VCaP (cell line): ENCODE data around the gene LIPM.

Source experiments
- H3K27ac ChIP-seq: fragments of 450-650 bp; 2 replicates; pipeline ENCODE4 v1.5.1; 2017
- TF ChIP-seq, protein P1 (sequence below): fragments of 450-650 bp; conservative IDR thresholded peaks from 2 replicates; pipeline ENCODE4 v1.5.1; 2017; ENCODE audit warnings: mild to moderate bottlenecking, moderate library complexity

LIPM gene, protein sequence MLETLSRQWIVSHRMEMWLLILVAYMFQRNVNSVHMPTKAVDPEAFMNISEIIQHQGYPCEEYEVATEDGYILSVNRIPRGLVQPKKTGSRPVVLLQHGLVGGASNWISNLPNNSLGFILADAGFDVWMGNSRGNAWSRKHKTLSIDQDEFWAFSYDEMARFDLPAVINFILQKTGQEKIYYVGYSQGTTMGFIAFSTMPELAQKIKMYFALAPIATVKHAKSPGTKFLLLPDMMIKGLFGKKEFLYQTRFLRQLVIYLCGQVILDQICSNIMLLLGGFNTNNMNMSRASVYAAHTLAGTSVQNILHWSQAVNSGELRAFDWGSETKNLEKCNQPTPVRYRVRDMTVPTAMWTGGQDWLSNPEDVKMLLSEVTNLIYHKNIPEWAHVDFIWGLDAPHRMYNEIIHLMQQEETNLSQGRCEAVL

GRCh38 chr10:88802523-88803285, at the start of gene LIPM:
Gene LIPM, plus strand, starts transcription at chr10:88802730. Its CDS starts 167 bp downstream, at chr10:88802897.
- no peak within 1 kb of the TSS for H3K27ac ChIP-seq
- TF ChIP-seq, protein P1, sequence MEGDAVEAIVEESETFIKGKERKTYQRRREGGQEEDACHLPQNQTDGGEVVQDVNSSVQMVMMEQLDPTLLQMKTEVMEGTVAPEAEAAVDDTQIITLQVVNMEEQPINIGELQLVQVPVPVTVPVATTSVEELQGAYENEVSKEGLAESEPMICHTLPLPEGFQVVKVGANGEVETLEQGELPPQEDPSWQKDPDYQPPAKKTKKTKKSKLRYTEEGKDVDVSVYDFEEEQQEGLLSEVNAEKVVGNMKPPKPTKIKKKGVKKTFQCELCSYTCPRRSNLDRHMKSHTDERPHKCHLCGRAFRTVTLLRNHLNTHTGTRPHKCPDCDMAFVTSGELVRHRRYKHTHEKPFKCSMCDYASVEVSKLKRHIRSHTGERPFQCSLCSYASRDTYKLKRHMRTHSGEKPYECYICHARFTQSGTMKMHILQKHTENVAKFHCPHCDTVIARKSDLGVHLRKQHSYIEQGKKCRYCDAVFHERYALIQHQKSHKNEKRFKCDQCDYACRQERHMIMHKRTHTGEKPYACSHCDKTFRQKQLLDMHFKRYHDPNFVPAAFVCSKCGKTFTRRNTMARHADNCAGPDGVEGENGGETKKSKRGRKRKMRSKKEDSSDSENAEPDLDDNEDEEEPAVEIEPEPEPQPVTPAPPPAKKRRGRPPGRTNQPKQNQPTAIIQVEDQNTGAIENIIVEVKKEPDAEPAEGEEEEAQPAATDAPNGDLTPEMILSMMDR: no peak

DNA sequence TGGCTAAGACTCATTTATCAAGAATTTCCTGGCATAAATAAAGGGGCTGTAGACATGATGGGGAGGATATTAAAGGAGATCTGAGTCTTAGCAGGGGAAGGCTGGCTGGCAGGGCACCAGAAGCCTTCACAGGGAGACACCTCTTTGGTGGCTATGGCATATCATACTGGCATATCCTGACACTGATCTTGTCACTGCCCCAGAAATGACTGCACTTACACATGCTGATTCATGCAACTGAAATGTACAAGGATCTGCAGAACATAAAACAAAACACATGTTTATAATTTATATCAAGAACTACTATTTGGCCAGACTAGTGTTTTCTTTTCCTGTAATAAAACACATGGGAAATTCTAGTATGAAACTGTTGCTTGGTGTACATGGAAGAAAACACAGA, 48.2 kb upstream of the LIPM start:
- TF ChIP-seq, protein P1: no peak
- no peak overlapping the region for H3K27ac ChIP-seq

- TF ChIP-seq, protein P1: no peak
- no peak overlapping the region for H3K27ac ChIP-seq
These were observed 46.8 kb upstream of the LIPM start for GRCh38 chr10:88755753-88756152.

DNA sequence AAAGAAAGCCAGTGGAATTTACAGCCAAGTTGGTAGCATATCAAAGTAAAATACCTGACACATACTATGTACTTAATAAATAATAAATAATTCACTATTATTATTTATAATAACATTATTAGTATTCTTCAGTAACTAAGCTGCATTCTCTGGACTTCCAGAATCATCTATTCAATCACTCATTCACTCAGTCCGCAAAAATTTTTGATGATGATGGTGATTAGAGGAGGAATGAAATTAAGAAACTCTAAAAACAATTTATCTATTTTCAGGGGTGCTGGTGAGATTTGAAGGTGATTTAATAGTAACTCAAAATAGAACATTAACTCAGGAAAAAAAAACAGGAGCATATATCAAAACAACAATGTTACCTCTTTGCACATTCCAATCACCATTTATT, 45.9 kb upstream of the LIPM start:
- TF ChIP-seq, protein P1: no peak
- no peak overlapping the region for H3K27ac ChIP-seq

- TF ChIP-seq, protein P1: no peak
- H3K27ac ChIP-seq: no peak within 1 kb of the TSS
These were observed 43.0 kb upstream of the LIPM start, which contains the start of gene LIPN for GRCh38 chr10:88759366-88760101. Gene LIPN, plus strand, starts transcription at chr10:88760020. Its CDS starts 1,386 bp downstream, at chr10:88761406.

GRCh38 chr10:88762906-88763305, 39.6 kb upstream of the LIPM start:
- TF ChIP-seq, protein P1: no peak
- H3K27ac ChIP-seq: no peak overlapping the region

DNA sequence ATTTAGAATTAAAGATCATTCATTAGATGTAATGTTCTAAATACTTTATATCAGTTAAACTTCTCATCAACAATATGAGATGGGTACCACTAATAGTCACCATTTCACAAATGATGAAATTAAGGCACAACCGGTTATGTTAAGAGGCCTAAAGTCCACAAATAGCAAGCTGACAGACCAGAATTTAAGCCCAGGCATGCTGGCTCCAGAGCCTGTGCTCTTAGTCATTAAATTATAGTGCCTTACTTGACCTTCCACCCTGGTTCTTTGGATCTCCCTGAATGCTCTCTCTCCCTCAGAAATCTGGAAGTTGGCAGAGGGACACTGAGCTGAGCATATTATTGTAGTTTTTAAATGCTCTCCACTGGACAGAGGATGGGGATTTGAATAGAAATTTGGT, 39.1 kb upstream of the LIPM start:
- TF ChIP-seq, protein P1: no peak
- H3K27ac ChIP-seq: no peak overlapping the region
